NCI-H1694 treated with DMSO at 0.1 percent for 48 hours (cell line): Measurements from ENCODE around the gene NRXN3.
A peak's percentile ranks its signal among the peaks of the same experiment; 100 is the strongest.

Experiments
- DNase-seq: peaks from one replicate; lab custom pipeline; 2025; lab: John Stamatoyannopoulos, UW

Gene NRXN3

DNA sequence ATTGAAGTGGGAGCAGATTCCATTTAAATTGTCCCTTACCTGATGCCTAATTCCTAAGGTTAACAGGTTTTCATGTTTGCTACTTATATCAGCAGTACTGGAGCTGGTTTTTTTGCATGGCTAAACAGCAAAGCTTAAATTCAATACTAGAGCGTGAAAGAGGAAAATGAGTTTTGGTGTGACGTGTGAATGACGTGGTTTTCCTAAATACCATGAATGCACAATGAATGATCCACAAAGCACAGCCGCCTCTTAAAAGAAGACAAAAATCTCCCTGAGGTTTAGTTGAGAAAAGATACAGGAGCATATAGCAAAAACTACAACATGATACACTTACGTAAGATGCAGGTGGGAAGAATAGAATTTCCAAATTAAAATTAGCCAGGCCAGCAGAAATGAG is 1310.0 kb downstream of the NRXN3 start:
- DNase-seq = no peak

DNA sequence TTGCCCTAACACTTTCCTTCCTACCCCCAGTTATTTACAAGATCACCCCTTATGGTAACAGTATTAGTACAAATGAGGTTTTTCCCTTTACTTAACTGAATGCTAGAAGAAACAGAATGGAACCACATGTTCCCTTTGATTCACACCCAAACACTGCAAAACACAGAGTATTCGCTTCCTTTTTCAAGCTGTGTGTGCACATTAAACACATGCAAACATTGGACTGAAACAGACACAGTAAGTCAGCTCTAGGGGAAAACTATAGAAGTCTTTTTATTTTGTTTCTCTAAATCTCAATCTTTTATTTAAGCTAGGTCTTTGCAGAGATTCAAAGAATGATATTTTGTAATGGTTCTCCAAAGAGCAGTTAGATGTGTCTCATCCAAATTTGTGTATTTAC is 1312.7 kb downstream of the NRXN3 start:
- no peak for DNase-seq

DNA sequence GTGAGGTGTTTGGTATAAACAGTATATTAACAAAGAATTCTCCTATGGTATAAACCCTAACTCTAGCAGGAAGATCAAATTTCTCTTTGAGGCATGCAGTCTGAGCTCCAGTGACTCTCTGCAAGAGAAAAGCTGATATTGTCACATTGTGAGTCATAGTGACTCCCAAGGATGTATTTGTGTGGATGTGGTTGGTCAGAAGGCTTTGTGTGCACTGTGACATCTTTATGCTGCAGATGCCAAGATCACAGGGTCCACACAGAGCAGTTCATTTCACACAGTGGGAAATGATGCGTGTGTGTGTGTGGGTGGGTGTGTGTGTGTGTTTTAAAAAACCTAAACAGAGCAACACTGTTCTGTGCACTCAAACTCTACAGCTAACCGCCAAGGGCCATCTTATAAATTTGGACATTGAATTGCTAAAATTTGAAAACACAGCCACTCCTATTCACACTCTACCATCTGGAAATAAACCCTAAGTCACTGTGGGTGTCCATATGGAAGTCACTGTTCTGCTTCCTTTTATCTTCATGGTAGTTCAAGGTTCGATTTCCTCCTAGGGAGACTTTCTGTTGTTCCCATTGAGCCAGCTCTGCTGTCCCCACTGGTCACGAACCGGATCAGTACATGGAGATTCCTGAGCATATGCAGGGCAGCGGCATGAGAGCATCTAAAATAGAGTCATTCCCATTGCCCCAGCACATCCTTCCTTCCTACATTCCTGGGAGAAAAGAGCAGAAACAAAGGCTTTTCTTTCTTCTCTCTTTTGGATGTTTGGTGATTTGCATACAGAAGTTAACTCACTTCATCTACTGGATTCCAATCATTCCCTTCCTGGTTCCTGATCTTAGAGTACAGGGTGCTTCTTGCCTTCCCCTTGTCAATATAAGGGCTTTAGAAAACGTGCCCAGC is 1313.6 kb downstream of the NRXN3 start:
- no peak for DNase-seq

DNA sequence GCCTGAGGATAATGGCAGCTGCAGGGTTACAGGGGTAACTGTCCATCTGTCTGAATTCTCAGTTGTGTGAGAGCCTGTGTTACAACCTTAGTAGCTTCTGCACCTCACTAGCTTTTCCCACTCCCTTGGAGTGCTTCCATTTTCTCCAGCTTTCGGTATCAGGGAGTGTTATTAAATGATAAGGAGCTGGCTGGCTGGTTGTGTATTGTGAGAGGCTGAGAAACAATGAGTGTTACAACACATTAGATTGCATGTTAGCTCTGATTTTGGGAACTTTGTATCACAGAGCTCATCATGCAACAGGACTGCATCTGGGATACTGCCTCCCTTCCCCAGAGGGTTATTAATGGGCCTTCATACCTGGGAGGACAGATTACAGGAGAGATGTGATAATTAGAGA is 1317.5 kb downstream of the NRXN3 start:
- no peak for DNase-seq

DNA sequence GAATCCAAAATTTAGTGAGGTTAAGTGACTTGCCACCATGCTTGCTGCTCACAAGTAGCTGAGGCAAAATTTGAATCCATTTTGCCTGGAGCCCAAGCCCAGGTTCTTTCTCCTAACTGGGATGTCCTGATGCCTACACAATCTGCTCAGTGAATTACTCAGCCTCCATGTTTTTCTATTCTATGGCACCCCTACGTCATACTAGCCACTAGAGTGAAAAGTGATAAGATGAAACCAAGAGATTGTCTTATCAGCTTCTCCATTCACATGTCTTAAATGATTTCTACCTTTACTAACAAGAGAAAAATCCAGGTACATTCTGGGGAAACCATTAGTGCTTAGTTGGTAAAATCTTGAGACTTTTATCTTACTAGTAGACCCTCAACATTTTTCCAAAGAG is 1321.0 kb downstream of the NRXN3 start:
- DNase-seq = no peak

DNA sequence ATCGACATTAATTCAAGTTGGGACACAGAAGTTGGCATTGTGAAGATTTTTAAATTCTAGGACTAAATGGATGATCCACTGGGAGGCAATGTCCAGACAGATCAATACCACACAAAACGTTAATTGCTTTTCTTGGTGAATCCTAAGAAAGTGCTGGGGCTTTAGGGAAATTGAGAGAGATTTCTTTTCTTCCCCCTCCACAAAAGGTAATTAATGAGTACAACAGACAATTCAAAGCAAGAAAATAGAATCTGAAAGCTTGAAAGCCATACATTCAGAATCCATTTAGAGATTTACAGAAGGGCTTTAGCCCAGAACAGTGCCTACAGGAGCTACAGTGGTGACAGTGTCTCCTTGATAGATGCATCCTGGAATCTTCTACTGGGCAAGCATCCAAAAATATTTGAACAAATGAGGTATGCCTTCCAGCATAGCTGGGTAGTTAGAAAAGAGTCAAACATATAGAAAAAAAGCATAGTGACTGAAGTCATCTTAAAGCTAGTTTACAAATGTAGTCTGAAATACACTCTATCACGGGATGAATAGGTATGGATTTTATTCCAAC is 1323.0 kb downstream of the NRXN3 start:
- no peak for DNase-seq

DNA sequence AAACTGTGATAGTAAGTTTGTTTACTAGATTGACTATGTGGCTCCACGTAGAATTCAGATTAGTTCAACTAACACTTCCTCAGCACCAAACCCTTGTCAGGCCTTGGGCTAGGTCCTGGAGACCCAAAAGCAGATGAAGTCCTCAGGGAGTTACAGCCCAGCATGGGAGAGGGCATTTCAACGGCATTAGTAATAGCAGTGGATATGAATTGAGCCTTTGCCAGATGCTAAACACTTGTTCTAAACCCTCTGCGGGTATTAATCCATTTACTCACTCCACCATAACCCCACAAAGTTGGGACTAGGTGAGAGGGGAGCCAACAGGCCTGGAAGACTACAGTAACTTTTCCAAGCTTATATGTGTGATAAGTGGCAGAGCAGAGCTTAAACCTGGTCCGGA is 1326.5 kb downstream of the NRXN3 start:
- no peak for DNase-seq

DNA sequence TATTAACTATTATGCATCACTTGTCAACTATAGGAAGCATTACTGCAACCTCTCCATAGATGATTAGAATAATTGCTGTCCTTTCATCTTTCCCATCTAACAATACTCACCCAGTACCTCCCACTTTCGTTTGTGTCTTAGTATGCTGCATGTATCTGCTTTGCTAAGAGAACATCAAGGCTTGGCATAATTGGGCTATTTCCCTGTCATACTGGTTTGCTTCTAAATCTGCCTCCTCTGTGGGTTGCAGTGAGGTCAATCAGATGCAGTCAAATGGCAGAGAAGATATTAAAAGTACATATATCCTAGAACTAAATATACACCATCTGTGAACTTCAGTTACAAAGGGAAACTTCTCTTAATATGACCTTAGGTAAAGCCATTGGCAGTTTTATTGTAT is 1330.3 kb downstream of the NRXN3 start:
- DNase-seq = no peak

DNA sequence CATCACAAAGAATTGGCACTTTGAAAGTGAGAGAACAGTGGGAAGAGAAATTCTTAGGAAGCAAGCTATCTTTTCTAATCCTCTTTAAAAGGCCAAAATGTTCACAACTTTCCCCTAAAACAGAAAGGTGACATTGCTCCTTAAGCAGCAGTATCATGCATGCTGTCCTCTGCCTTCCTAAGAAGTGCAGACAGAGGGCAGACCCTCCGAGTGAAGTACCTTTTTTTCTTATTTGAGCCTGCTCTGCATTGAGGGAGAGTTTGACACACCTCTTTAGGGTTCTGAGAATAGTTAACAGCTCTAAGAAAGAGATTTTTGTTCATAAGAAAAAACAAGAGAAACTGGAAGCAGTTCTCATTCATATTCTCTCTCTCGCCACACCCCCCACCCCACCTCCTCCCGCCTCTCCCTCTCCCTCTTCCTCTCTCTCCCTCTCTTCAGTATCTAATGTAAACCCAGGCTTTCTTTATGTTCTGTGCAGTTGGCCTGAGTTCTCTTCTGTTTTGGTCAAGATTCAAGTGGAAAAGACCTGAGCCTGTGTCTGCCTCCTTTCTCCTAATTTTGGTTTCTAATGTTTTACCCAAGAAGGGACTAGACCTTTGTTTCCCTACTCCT is 1332.1 kb downstream of the NRXN3 start:
- DNase-seq = no peak

DNA sequence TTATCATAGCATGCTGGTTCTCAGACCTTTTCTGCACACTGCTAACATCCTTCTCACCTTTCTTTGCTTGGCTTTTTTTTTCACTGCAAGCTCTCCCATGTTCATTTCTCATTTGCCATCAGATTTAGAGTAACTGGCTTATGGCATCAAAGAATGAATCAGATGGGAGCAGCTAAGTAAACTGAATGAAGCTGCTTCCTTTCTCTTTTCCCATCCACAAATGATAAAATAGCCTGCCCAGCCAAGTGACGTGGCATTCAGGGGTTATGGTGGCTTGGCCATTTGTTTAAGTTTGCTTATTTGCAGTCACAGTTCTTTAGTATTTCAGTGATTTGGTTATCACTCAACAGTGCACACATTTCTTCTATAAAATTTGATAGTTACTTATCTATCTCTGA is 1332.6 kb downstream of the NRXN3 start:
- no peak for DNase-seq

DNA sequence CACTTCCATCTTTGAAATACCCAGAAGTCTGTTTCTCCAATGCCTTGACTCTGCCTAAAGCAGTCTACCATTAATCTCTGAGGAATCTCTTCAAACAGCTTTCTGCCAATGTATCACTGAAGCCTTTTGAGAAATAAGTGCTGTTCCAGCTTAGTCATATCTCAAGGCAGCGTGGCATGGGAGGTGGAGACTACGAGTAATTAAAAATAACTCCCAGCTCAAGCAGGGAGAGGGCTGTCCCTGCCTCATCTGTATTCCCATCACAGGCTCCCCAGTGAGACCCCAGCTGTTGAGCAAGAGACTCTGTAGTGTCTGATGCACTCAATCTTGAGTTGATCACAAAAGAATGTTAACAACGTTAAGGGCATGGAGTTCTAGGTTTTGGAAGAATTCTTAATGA is 1340.5 kb downstream of the NRXN3 start:
- DNase-seq = no peak

DNA sequence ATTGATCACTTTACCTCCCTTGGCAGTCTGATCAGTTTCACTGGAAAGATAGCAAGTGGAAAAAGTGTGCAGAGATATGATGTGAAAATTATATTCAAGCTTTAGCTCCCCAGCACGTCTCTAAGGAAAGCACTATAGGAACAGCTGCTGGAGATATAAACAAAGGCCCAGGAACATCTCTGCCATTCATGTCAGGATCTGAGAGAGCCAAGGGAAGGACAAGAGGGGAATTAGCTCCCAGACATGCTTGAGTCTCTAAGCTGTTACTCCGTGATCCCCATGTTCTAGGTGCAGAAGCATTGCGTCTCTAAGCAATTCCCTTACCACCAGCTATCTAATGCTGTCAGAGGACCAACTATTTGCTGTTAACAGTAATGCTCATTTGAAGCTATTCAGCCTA is 1341.0 kb downstream of the NRXN3 start:
- no peak for DNase-seq

DNA sequence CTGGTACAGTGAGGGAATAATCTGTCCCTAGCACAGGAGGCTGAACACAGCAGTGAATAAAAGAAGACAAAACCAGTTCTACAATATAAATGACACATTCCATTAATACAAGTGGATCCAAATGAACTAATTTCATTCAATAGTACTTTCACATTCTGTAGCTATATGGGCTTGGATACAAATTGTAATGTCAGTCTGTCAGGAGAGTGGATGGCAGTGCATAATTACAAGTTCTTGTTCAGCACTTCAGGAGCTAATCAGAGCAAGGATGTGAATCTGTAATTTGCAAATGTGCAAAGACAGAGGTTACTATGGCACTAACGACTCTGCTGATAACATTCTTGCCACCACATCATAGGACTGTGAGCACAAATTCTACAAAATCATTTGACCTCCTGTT is 1343.3 kb downstream of the NRXN3 start:
- no peak for DNase-seq

DNA sequence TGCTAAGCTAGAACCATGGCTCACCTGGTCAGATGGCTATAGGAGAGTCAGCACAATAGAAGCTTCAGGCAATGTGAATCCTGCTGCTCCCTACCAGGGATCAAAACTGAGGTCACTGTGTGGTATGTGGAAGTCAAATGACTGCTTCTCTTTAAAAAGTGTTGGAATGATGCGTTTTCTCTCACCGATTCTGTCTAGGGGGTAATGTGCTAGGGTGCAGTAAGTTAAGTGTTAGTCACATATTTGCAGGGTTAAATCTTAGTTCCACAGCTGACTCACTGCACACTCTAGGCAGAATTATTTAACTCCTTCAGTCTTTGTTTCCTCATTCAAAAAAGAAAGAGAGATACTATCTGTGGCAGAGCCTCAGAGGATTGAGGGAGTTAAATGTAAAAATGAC is 1344.5 kb downstream of the NRXN3 start:
- no peak for DNase-seq

DNA sequence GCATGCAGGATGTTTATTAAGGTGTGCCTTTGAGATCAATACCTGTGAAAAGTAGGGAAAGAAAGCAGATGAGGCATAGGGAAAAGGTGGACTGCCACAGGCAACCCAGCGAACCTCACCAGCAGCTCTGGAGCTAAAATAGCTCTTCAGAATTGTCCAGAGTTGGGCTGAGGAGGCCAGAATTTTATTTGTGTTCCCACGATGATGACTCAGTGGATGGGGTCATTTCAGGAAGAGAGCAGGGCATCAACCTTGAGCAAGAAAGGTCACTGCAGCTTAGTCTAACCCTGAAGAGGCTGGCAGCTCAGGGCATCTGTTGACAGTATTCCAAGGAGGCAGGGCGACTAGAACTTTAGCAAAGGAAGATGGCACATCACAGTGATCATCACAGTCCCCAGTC is 1345.0 kb downstream of the NRXN3 start:
- DNase-seq = no peak

DNA sequence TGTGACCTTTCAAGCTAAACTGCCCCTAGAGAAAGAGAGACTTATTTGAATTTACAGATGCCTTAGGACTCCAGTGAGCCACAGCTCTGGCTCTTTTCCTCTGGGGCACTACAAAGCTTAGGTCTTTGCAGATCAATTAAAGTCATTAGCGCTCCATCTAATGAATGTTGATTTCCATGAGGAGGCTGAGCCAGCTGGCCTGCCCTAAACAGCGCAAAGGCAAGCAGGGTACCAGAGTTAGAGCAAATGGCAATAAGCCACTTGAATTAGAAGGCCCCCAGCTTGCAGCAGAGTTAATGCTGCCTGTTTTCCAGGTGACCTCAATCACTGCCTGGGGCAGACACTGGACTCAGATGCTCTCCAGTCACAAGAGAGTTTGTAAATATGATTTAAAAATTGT is 1345.8 kb downstream of the NRXN3 start:
- peak; percentile 31 for DNase-seq

DNA sequence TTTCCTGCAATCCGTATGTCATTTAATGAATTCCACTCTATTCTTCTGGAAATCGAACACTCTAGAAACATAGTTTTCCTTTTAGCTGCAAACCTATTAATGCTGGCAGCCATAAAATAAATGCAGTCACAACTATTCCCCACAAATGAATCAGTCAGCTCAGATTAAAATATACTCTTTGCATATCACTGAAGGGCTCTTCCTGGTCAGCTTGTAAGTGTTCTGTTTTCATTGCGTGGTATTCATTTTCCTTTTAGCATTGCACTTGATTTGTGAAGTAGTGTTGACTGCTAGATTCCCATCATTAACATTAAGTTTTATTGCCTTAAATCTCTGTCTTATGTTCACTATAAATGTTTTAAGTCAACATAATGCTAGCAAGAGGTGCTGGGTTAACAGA is 1355.2 kb downstream of the NRXN3 start:
- DNase-seq = no peak

DNA sequence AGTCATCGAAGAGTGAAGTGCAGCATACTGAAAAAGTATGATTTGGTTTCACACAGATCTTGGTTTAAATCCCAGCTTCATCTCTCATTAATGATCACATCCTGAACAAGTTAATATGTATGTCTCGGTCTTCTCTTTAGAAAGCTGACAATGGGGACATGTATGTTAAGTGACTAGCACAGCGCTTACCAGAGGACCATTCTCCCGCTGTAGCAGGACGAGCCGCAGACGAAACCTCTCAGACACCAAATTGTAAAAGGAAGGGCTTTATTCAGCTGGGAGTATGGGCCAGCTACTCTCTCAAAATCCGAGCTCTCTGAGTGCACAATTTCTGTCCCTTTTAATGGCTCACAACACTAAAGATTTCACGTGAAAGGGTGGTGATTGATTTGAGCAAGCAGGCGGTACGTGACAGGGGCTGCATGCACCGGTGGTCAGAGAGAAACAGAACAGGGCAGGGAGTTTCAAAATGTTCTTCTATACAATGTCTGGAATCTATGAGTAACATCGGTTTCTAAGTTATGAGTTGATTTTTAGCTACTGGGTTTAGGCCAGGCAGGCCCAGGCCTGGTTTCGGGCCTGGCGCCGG is 1358.7 kb downstream of the NRXN3 start:
- no peak for DNase-seq

DNA sequence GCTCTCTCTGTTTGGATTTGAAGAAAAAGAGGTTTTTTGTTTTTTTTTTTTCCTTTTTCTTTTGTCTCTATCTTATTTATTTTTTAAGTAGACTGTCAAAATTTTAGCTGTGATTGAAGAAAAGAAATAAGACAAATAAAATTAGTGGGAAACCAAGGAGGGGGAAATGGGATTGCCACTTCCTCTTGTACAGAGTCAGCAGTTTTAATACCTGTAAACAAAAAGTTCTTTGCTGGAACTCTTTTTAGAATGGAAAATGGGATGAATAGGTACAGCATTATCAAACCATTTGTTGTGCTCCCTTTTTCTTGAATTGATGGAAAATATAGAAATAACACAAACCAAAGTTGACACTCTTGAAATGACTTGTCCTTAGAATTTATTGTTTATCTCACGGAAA is 1360.4 kb downstream of the NRXN3 start:
- DNase-seq = no peak

DNA sequence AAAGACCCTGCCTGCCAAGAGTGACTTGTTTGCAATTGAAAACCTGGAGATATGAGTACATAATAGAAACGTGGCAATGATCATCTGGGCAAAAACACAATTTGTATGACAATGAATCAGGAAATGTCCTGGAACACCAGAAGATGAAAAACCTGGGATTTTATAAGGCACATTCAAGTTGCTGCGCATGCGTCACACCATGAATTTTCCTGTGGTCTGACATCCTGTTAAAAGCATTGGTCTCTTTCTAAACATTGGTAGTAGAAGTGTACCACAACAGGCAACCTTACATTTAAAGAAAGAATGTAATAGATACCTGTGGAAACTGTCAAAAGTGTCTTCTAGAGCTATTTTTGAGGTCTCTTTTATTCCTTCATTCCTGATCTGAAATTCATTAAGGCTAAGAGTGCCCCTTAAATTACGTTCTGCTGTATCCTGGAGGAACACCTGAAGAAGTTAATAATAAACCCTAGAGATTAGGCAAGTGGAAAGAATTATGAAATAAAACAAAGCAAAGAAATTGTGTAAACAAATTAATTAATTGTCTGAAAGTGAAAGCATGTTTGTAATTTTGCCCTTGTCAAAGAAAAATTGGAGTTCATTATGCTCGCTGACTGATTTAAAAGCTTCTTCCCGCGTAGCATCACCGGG is 1364.7 kb downstream of the NRXN3 start:
- DNase-seq = no peak

DNA sequence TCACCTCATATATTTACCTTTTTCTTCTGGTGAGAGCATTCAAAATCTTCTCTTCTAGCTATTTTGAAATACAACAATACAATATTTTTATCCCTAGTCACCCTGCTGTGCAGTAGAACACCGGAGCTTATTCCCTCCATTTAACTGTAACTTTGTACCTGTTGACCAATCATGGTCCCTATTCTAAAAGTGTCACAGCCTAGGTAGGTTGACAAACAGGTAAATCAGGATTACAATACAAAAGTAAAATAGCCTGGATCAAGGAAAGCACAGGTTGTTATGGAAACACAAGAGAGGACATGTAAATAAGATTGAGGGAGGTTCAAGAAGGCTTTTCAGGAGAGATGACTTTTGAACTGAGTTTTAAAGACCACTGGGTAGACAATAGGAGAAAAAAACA is 1370.2 kb downstream of the NRXN3 start:
- no peak for DNase-seq

DNA sequence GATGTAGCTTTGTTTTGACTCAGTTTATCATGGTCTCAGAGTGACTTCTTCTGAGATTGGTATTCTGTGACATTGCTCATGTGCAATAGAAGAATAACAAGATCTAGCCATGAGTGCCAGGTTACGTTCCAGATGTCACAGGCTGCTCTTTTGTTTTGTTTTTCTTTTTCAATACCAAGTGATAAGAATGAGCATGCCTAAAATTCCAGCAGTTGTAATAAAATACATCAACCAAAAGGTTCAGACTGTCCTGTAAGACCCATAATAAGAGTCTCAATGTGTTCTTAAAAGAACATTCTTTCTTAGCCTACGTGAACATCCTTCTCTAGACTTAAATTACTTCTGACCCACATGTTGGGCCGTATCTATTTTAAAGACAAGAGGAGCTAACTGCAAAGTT is 1371.9 kb downstream of the NRXN3 start:
- DNase-seq = no peak

DNA sequence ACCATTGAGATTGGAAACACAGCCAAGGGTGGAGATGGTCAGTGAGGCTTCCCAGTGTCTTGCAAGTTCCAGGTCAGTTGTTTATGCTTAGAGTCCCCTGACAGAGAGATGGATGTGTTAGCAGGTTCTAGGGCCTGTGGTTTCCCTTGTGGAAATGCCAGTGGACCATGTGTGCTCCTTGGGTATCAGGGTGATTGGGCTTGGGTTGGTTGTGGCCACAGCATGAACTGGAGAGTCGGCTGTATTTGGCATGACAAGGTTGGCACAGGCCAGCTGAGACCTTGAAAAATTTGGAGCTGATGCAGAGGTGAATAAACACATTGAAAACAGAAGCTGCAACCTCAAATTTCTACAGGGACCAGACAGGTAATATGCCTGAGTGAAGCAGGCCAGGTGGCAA is 1373.2 kb downstream of the NRXN3 start:
- DNase-seq = no peak
